DMS53 (cell line): ENCODE results near the gene HEATR9.
A peak's percentile ranks its signal among the peaks of the same experiment; 100 is the strongest.
"Not testable (repeated sequence)": the region's sequence is repeated elsewhere in the genome, so short reads cannot be mapped to it uniquely, and the experiment has no call there.

ENCODE experiments used
- DNase-seq: peaks from one replicate; lab custom pipeline; 2025; lab: John Stamatoyannopoulos, UW

The HEATR9 gene, protein sequence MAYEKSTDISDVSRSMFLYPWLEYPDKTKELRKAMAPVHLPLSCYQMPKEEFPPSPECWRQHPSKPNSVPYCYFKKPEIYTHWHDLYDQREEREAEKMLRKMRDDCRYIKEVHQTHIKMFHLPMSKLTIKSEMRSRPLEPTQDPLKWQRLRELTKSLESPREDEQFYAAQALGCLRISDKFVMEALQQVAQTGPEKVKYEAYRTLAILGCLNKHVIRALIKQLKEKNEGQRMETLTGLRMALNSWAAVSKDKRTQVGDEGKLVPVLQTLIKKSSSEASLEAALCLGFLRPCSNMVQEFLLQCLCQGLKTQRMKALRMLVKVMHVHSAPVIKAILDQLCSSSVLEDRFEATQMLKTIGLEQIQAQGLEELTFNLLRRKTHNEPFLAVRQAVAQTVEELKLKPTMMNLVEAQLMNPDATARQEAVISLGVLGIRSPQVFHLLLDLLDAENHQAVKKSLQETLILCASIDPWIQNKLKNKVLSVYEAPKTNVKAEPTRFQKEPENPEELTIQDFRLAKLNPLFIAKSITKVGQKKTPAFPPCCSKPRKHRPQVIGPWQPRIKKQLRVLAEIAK

GRCh38 chr17:35868737-35869136 lies at the start of gene HEATR9:
HEATR9 (minus strand) TSS chr17:35868891; CDS start chr17:35868742, 149 bp downstream.
- DNase-seq, result no peak

- DNase-seq, result no peak
These were observed 49.0 kb upstream of the HEATR9 start for GRCh38 chr17:35917519-35918213.

DNA sequence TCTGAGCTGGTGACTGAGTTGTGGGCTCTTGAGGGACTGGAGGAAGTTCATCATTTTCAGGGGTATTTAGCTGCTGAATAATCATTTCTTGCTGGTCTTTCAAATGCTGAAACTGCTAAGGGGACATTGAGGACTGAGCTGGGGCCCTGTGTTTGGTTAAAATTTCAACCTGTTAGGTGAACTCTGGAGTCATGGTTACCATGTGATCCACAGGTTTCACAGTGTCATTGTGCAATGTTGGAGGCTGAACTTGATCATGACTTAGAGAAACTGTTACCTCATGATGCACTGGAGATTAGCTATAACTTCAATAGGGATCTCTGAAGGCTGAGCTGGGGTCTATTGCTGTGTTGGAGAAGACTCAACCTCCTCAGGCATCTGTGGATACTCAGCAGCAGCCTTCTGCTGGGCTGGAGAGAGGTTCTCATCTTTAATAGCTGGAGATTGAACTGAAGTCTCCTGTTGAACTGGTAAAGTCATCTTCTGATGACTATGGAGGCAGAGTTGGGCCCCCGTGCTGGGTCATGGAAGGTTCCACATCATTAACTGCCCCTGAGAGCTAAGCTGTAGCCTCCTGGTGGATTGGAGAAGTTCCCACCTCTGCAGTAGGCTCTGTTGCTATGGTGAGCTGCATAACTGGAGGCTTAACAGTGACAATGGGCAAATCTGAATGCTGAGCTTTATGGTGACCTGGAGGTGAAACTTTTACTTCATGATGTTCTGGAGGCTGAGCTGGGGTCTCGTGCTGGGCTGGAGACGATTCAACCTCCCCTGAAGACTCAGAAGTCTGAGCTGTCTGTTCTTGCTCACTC lies 46.7 kb upstream of the HEATR9 start:
- no peak for DNase-seq

- DNase-seq, result no peak
These were observed 45.7 kb upstream of the HEATR9 start for GRCh38 chr17:35914354-35914753.

DNA sequence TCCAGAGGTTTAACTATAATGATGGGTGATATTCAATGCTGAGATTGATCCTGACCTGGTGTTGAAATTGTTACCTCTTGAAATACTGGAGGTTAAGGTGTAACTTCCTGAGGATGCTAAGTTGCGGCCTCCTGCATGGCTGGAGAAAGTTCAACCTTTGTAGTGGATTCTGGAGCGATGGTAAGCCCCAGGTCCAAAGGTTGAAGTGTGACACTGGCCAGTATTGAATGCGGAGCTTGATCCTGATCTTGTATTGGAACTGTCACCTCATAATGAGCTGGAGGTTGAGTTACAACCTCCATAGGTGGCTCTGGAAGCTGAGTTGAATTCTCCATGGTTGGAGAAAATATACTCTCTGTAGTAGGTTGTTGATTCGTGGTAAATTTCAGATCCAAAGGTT lies 44.9 kb upstream of the HEATR9 start:
- no peak for DNase-seq

- DNase-seq, result no peak
These were observed 44.3 kb upstream of the HEATR9 start for GRCh38 chr17:35912942-35913341.

GRCh38 chr17:35912339-35912912 lies 43.7 kb upstream of the HEATR9 start:
- DNase-seq, result no peak

GRCh38 chr17:35909408-35909807 lies 40.7 kb upstream of the HEATR9 start:
- no peak for DNase-seq

GRCh38 chr17:35907691-35908090 lies 39.0 kb upstream of the HEATR9 start:
- DNase-seq, result no peak

GRCh38 chr17:35906926-35907637 lies 38.4 kb upstream of the HEATR9 start:
- no peak for DNase-seq

GRCh38 chr17:35906191-35906925 lies 37.7 kb upstream of the HEATR9 start:
- peak; percentile 4 for DNase-seq

- DNase-seq, result no peak
These were observed 34.8 kb upstream of the HEATR9 start for GRCh38 chr17:35903451-35903850.

- DNase-seq, result no peak
These were observed 33.0 kb upstream of the HEATR9 start for GRCh38 chr17:35901631-35902175.

DNA sequence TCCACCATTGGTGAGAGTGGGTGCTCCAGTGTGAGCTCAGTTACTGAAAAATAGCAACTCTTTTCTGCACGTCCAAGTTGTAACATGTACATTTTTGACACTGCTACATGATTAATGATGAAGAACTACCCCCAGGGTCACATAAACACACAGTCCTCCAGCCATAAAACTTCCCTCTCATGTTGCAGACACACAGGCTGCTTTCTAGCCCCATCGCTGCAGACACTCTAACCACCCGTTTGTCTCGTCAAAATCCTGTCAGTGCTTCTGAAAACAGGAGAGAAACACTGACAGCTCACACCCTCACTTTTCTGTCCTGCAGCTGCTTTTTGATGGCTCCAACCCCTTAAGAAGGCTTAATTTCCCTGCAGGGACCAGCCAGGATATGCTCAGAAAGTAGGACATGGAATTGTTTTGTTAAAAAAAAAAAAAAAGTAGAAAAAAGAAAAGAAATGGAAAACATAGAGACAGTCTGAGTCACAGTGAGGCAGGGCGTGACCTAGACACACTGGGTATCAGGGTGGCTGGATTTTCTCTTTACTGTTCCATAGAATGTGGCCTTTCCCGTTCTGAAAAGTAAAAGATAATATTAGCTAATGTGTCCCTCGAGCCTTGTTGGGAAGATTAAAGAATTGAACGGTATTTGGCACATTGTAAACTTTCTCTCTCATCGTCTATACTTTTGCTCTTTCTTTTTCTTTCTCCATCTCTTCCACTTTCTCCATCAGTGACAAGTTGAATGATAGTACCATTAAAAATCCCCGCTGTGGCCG lies 32.2 kb upstream of the HEATR9 start:
- DNase-seq, result no peak

DNA sequence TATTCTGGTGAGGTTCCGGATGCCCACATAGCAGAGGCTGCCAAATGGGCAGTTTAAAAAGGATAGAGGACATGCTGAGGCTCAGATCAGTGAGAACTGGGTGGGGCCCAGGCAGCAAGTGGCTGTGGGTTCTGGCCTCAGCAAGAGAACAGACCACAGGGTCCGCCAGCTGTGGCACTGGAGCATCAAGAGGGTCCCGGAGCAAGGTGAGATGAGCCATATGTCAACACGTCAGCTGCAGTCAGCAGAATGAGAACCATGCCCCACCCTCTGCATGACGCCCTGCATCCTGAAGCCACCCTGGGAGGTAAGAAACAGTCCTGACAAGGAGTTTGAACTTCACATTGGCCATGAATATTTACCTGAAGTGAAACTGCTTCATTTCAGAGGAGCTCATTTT lies 31.6 kb upstream of the HEATR9 start:
- no peak for DNase-seq

DNA sequence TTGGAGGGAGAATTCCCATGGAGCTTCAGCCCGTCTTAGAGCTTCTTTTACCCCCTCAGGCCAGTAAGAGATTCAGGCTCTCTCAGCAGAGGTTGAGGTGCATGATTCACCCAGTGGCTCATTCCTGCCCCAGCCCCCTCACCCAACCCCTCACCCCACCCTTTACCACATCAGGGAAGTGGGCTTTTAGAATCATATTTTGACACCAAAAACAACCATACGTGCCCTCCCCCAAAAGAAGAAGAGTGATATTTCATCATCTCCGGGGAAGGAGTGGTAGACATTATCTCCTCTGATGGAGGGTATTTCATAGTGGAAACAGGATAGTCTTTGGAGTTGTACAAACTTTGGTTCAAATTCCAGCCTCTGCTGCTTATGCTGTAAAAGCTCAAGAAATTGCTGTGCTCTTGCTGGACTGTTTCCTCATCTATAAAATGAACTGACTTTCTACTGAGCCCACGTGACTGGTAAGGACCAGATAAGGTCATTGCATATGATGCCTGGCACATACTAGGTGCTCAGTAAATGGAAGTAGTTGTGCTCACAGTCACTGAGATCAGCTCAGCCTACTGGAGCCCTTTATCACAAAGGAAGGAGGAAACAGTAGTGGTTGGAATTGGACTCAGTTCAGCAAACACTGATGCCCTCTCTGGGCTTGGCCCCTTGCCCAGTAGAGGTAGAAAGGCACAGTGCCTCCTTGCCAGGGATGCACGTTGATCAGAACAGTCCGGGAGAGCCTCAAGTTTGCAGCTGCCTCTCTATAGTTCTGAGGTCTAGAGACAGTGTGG lies 29.8 kb upstream of the HEATR9 start:
- DNase-seq, result peak; percentile 41

DNA sequence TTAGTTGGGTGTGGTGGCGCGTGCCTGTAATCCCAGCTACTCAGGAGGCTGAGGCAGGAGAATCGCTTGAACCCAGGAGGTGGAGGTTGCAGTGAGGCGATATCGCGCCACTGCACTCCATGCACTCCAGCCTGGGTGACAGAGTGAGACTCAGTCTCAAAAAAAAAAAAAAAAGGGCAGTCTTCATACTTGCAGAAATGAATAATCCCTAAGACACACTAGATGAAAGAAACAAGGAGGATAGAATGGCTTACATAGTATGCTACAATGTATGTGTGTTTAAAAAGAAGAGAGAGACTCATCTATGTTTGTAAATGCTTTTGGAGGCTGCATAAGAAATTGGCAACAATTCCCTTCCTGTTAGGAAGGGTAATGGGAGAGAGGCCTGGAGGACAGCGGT lies 29.1 kb upstream of the HEATR9 start:
- not testable (repeated sequence) for DNase-seq
